Stimulated activated CD4-positive, alpha-beta T cell treated with anti-CD3 and anti-CD28 coated beads, Interleukin-2, amount 100 ng/mL, for 48 hours (primary cell): Measurements from ENCODE around the gene CLC.
A peak's percentile ranks its signal among the peaks of the same experiment; 100 is the strongest.
"Not testable (repeated sequence)": the region's sequence is repeated elsewhere in the genome, so short reads cannot be mapped to it uniquely, and the experiment has no call there.

Source experiments
- DNase-seq, 2 donors: peaks; one replicate each; pipeline ENCODE4 v3.0.0-alpha.2; 2020

The CLC gene

GRCh38 chr19:39728040-39728439, 9.8 kb downstream of the CLC start:
- DNase-seq: no peak

- DNase-seq: no peak
These were observed 10.6 kb downstream of the CLC start for GRCh38 chr19:39727070-39727800.

DNA sequence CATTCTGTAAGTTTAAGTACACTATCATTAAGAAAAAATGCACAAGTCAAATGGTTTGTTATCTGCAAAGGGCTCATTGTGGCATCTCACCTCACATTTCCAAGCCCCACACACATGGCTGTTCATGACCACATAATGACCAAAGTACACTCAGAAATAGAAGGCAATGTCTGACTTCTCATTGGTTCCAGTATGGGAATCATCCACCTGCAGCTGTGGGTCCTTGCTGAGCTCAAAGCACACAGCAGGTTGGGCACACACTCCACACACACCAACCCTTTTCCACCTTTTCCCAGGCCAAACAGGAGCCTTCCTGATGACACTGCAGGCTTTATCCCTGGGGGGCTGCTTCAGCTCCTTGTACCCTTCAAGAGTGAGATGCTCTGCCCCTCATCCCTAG, 11.8 kb downstream of the CLC start:
- DNase-seq: no peak

DNA sequence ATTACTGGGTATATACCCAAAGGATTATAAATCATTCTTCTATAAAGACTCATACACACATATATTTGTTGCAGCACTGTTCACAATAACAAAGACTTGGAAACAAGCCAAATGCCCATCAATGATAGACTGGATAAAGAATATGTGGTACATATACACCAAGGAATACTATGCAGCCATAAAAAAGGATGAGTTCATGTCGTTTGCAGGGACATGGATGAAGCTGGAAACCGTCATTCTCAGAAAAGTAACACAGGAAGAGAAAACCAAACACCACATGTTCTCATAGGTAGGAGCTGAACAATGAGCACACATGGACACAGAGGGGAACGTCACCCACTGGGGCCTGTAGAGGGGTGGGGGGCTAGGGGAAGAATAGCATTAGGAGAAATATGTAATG, 17.7 kb downstream of the CLC start:
- DNase-seq: not testable (repeated sequence)

DNA sequence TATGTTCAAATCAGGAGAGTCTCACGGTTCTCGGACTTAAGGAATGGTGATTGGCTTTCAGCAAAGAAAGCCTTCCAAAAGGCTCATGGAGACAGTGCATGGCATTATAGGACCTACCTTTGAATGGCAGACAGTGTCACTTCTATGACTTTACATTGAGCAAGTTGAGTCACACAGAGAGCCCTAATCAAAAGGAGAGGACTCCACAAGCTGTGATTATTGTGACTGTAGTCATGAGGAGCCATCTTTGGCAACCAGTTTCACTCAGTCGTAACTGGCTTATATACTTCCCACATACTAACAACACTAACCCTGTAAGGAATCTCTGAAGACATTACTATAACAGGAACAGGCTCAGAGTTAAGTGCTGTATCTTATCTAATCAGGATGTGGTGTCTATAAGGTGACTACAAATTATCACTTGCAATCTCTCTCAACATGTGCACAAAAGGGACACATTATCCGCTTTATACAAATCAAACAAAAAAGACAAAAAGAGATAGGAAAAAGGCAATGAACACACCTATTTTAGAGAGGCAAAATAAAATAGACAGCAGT, 27.4 kb downstream of the CLC start:
- no peak for DNase-seq

DNA sequence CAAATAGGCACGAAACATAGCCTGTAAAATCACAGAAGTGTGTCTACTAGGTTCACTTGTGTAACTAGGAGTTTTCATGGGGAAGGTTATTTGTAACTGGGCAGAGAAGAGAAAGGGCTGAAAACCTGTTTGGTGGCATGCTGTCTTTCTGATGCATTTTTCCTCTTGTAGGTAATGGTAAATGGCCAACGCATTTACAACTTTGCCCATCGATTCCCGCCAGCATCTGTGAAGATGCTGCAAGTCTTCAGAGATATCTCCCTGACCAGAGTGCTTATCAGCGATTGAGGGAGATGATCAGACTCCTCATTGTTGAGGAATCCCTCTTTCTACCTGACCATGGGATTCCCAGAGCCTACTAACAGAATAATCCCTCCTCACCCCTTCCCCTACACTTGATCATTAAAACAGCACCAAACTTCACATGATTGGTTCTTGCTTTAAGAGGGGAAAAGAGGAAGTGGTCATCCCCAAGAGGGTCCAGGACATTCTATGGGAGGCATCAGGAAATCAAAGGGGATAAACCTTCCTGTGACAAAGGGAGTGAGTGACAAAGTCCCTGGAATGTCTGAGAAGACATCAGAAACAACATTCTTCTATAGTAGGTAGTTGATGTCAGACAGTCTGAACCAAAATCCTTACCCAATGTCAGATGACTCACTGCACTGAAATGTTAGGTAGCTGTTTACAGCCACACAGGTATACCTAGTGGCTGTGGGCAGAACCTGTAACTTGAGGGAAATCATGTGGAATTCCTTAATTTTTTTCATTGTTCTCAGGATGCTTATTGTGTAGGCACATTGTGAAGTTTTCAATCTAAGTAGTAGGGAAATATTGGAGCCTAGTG, 28.6 kb downstream of the CLC start:
- DNase-seq: no peak

- DNase-seq: no peak
These were observed 29.2 kb downstream of the CLC start for GRCh38 chr19:39708594-39708993.

DNA sequence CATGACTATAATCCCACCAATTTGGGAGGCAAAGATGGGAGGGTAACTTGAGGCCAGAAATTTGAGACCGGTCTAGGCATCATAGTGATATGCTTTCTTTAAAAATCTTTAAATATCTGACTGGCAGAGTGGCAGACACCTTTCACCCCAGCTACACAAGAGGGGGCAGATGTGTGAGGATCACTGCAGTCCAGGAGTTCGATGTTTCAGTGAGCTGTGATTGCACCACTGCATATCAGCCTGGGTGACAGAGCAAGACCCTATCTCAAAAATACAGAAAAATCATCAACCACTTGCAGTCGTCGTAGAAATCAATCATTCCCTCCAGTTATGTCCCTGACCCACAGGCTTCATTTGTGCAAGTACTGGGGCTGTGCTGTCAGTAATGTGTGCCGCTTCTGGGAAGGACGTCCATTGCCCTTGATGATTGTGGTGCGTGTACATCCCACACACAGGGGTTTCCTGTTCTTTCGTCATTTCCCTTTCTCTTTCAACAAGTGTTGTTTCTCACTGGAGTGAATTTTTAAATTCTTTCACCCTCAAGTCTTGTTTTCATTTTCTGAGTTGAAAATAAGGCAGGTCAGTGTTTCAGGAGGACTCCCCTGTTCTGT, 32.1 kb downstream of the CLC start:
- DNase-seq: peak in 1 of 2 donors; percentile 10

DNA sequence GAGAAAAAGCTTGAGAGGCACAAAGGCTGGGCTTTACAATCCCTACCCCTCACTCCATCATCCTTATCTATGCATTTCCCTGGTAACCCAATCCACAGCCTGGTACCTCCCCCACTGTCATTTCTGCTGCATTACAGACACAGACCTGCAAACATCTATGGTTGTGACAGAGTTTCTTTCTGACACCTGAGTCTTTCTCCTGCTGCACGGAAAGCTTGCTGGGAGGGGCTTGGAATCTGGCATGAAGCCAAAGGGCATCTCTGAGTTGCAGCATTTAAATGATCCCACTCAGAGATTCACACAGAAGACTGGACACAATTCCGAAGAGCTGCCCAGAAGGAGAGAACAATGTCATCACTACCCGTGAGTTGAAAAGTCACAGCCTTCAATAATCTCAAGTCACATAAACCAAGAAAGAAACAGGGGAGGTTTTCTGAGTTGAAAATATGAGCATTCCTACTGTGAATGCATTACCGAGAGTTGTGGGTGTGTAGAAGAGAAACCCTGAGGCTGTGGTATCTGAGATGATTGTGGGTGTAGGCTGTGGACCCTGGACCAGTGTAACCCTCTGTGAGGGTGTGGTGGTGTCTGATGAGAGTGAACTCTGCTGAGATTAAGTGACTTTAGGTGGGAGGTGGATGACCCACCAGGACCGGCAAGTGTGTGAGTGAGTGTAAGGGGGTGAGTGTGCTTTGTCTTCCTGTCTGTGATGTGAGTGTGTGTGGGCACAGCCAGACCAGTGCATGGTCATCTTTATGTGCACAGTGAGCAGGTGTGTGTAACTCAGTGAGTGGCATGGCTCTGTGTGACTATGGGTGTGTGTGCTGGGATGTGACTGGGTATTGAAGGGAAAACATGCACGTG, 33.4 kb downstream of the CLC start, which contains the start of gene LGALS14:
LGALS14 (plus strand) TSS at position 301 of the 864 bp plus-strand sequence; CDS start at position 349, 48 bp downstream.
- no peak for DNase-seq

DNA sequence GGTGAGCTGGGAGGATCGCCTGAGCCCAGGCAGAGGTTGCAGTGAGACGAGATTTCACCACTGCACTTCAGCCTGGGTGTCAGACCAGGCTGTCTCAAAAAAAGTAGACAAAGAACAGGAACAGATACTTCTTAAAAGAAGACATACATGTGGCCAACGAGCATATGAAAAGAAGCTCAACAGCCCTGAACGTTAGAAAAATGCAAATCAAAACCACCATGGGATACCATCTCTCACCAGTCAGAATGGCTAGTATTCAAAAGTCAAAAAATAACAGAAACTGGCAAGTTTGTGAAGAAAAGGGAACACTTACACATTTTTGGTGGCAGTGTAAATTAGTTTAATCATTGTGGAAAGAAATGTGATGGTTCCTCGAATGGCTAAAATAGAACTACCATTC, 36.5 kb downstream of the CLC start:
- no peak for DNase-seq

DNA sequence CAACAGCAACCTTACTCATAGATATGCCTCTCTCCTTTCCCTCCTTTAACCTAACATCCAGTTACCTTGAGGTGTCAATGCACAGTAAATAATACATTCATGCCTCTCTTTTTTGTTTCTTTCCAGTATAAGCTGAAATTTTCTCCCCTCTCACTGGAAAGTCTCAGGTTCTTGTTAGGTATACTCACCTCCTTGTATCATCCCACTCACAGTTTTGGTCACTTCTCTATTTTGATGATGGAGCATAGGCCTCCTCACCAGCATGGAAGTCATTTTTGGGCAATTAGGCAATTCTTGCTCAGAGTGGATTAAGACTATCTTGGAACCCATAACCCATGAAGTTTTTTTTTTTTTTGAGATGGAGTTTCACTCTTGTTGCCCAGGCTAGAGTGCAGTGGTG, 39.3 kb downstream of the CLC start:
- no peak for DNase-seq

GRCh38 chr19:39696387-39696786, 41.4 kb downstream of the CLC start:
- DNase-seq: no peak

- DNase-seq: no peak
These were observed 42.1 kb downstream of the CLC start for GRCh38 chr19:39695759-39696158.

GRCh38 chr19:39692822-39693221, 45.0 kb downstream of the CLC start:
- DNase-seq: no peak

GRCh38 chr19:39692166-39692565, 45.7 kb downstream of the CLC start:
- DNase-seq: no peak

- DNase-seq: not testable (repeated sequence)
These were observed 49.2 kb downstream of the CLC start for GRCh38 chr19:39688637-39689036.

- no peak for DNase-seq
These were observed 51.1 kb downstream of the CLC start for GRCh38 chr19:39686739-39687138.

- no peak for DNase-seq
These were observed 53.6 kb downstream of the CLC start for GRCh38 chr19:39684267-39684666.

GRCh38 chr19:39681416-39681815, 56.4 kb downstream of the CLC start:
- no peak for DNase-seq
